KMS-11 (cell line): ENCODE measurements around the gene ABHD5.

ENCODE experiments used
- H2AFZ ChIP-seq: fragments of 200-600 bp; sonication (generic); 2 replicates; pipeline ENCODE4 v1.6.1; 2016; ENCODE audit warnings: antibody characterized with exemption, mixed run types, low read depth
- H3K27ac ChIP-seq: fragments of 200-600 bp; sonication (generic); 2 replicates; pipeline ENCODE4 v1.6.1; 2016; ENCODE audit warnings: mild to moderate bottlenecking, mixed run types
- H3K27me3 ChIP-seq: fragments of 200-600 bp; sonication (generic); 2 replicates; pipeline ENCODE4 v1.6.1; 2017; ENCODE audit warnings: mild to moderate bottlenecking, low read depth, mixed run types, moderate library complexity; ENCODE audit not compliant: insufficient read depth
- H3K36me3 ChIP-seq: fragments of 200-600 bp; sonication (generic); 2 replicates; pipeline ENCODE4 v1.6.1; 2017; ENCODE audit warnings: mild to moderate bottlenecking, mixed run types; ENCODE audit not compliant: insufficient read depth
- H3K4me1 ChIP-seq: fragments of 200-600 bp; sonication (generic); 2 replicates; pipeline ENCODE4 v1.6.1; 2016; ENCODE audit warnings: mild to moderate bottlenecking, low read depth, mixed run types; ENCODE audit not compliant: poor library complexity, severe bottlenecking
- H3K4me2 ChIP-seq: fragments of 200-600 bp; sonication (generic); 2 replicates; pipeline ENCODE4 v1.7.0; 2016; ENCODE audit warnings: mild to moderate bottlenecking, mixed run types
- H3K4me3 ChIP-seq: fragments of 200-600 bp; sonication (generic); IDR thresholded peaks from 2 replicates; pipeline ENCODE4 v1.6.1; 2017; ENCODE audit warnings: low read depth, low read length, mixed read lengths; ENCODE audit not compliant: insufficient read depth
- H3K79me2 ChIP-seq: fragments of 200-600 bp; sonication (generic); 2 replicates; pipeline ENCODE4 v1.6.1; 2016; ENCODE audit warnings: low read depth, mixed run types; ENCODE audit not compliant: insufficient read depth
- H3K9ac ChIP-seq: fragments of 200-600 bp; sonication (generic); 2 replicates; pipeline ENCODE4 v1.6.1; 2016; ENCODE audit warnings: mild to moderate bottlenecking, mixed run types
- H4K20me1 ChIP-seq: fragments of 200-600 bp; sonication (generic); 2 replicates; pipeline ENCODE4 v1.6.1; 2016; ENCODE audit warnings: mild to moderate bottlenecking, mixed run types; ENCODE audit not compliant: insufficient read depth
- CTCF ChIP-seq: fragments of 200-600 bp; sonication (generic); conservative IDR thresholded peaks from 2 replicates; pipeline ENCODE4 v1.6.1; 2017; ENCODE audit warnings: low read depth, mild to moderate bottlenecking, antibody characterized with exemption, low read length, moderate library complexity, mixed read lengths

ABHD5 gene

DNA sequence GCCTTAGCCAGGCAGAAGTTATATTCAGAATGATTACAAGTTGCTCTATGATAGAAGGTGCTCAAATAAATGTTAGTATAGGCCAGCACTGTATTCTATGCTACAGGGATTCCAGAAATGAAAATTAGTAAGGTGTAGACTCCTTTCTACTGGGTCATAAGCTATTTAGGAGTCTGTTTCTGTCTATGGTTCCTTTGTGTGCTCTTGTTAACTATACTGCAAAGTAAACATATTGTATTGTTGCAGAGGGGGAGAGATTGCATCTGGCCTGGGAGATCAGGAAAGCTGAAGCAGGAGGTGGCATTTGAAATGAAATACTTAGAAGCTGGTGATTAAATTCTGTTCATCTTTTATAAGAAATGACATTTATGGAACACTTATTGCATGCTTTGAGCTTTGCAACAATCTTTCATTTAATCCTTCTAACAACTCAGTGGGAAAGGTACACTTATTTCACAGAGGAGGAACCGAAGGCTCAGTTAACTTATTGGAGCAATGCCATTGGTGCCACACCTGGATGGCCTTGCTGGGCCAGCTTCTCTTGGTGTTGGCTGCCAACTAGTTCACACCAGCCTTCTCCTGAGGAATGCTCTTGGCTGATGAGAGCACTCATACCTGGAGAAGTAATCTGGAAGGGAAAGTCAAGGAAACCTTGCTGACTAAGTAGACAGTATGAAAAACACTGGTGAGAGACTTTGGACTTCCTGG is 39.1 kb downstream of the ABHD5 start:
- no peaks in the 10 kb centered on the region for H4K20me1 ChIP-seq
- no peaks in the 10 kb centered on the region for H3K79me2 ChIP-seq
- H3K27me3 ChIP-seq: no peaks in the 10 kb centered on the region
- H3K27ac ChIP-seq: no peak overlapping the region
- H3K36me3 ChIP-seq: no peaks in the 10 kb centered on the region
- TF ChIP-seq CTCF: no peak
- H3K4me2 ChIP-seq: no peak overlapping the region
- H3K9ac ChIP-seq: no peak overlapping the region
- no peak overlapping the region for H3K4me3 ChIP-seq
- no peak overlapping the region for H2AFZ ChIP-seq
- no peaks in the 10 kb centered on the region for H3K4me1 ChIP-seq

DNA sequence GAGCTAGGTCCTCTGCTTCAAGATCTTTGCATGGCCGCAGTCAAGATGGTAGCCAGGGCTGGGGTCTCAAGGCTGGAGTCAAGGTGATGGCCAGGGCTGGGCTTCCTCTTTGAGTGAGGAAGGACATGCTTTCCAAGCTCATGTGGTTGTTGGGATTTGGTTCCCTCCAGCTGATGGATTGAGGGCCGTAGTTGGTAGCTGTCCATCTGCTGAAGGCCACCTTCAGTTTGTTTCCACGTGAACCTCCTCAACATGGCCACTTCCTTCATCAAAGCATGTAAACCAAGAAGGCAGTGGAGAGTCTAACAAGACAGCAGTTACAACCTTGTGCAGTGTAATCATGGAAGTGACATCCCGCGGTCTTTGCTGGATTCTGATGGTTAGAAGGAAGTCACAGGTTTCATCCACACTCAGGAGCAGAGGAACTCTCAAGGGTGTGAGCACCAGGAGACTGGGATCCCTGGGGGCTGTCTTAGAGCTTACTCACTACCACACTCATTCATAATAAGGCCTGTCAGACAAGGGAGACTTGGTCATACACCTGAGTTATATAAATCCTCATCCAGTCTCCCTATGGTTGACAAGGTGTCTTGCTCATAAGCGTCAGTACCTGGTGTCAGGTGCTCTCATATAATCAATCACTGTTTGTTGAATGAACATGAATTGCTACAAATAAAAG is 42.1 kb downstream of the ABHD5 start:
- H3K9ac ChIP-seq: no peak overlapping the region
- no peaks in the 10 kb centered on the region for H3K4me1 ChIP-seq
- H3K4me3 ChIP-seq: no peak overlapping the region
- TF ChIP-seq CTCF: no peak
- H4K20me1 ChIP-seq: no peaks in the 10 kb centered on the region
- no peaks in the 10 kb centered on the region for H3K79me2 ChIP-seq
- H3K36me3 ChIP-seq: no peaks in the 10 kb centered on the region
- no peaks in the 10 kb centered on the region for H3K27me3 ChIP-seq
- no peak overlapping the region for H3K4me2 ChIP-seq
- no peak overlapping the region for H3K27ac ChIP-seq
- H2AFZ ChIP-seq: no peak overlapping the region

- Histone ChIP-seq H4K20me1 (no peaks in the 10 kb centered on the region), H3K27ac (no peak overlapping the region), H3K4me1 (no peaks in the 10 kb centered on the region), H3K36me3 (no peaks in the 10 kb centered on the region), H3K27me3 (no peaks in the 10 kb centered on the region), H2AFZ (no peak overlapping the region), H3K79me2 (no peaks in the 10 kb centered on the region), H3K9ac (no peak overlapping the region), H3K4me3 (no peak overlapping the region), H3K4me2 (no peak overlapping the region)
- TF ChIP-seq CTCF: no peak
Measured at GRCh38 chr3:43733459-43734384, 43.0 kb downstream of the ABHD5 start.

DNA sequence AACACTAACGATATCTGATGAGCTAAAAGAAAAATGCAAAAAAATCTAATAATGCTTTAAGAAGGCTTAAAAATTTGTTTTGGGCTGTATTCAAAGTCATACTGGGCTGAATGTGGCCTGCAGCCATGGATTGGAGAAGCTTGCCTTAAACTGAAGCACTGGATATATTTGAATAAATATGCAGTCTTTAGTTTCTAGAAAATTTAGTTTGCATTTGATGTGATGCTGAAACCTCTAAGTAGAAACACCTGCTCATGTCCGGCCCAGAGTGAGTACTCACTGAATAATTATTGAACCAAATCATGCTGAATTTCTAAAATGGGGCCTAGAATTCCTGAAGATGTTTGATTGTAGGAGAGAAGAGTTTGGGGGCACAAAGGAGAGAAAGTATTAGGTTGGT is 43.9 kb downstream of the ABHD5 start:
- H3K27ac ChIP-seq: no peak overlapping the region
- no peak overlapping the region for H3K4me2 ChIP-seq
- no peak for TF ChIP-seq CTCF
- H4K20me1 ChIP-seq: no peaks in the 10 kb centered on the region
- H3K4me1 ChIP-seq: no peaks in the 10 kb centered on the region
- no peak overlapping the region for H3K9ac ChIP-seq
- H3K36me3 ChIP-seq: no peaks in the 10 kb centered on the region
- H3K79me2 ChIP-seq: no peaks in the 10 kb centered on the region
- no peak overlapping the region for H3K4me3 ChIP-seq
- H2AFZ ChIP-seq: no peak overlapping the region
- H3K27me3 ChIP-seq: no peaks in the 10 kb centered on the region
